ENCODE measurements around the gene METRN.
"Not testable (repeated sequence)": the region's sequence is repeated elsewhere in the genome, so short reads cannot be mapped to it uniquely, and the experiment has no call there.

Gene METRN

GRCh38 chr16:750485-750884, 35.6 kb downstream of the METRN start:
- TF ChIP-seq CTCF (IDR thresholded peaks at IDR 0.05; ENCODE audit: low read depth, low read length, missing control alignments) = no peak
- no peak for DNase-seq (ENCODE audit: extremely low read depth, low read depth)
- no peak overlapping the region for H3K4me3 ChIP-seq (replicated peaks; ENCODE audit: low read depth, low read length)

GRCh38 chr16:751152-752006, 36.5 kb downstream of the METRN start:
- no peak for DNase-seq (ENCODE audit: extremely low read depth, low read depth)
- TF ChIP-seq CTCF (IDR thresholded peaks at IDR 0.05; ENCODE audit: low read depth, low read length, missing control alignments) = no peak
- H3K4me3 ChIP-seq (replicated peaks; ENCODE audit: low read depth, low read length) = no peak overlapping the region

- H3K4me3 ChIP-seq (replicated peaks; ENCODE audit: low read depth, low read length) = no peak overlapping the region
- TF ChIP-seq CTCF (IDR thresholded peaks at IDR 0.05; ENCODE audit: low read depth, low read length, missing control alignments) = no peak
- no peak for DNase-seq (ENCODE audit: extremely low read depth, low read depth)
Measured at GRCh38 chr16:752007-752312, 37.0 kb downstream of the METRN start.

- not testable (repeated sequence) for H3K4me3 ChIP-seq (replicated peaks; ENCODE audit: low read depth, low read length); DNase-seq (ENCODE audit: extremely low read depth, low read depth)
Measured at GRCh38 chr16:754121-754607, 39.2 kb downstream of the METRN start.

GRCh38 chr16:754656-755055, 39.7 kb downstream of the METRN start:
- no peak for TF ChIP-seq CTCF (IDR thresholded peaks at IDR 0.05; ENCODE audit: low read depth, low read length, missing control alignments)
- no peak overlapping the region for H3K4me3 ChIP-seq (replicated peaks; ENCODE audit: low read depth, low read length)
- no peak for DNase-seq (ENCODE audit: extremely low read depth, low read depth)

GRCh38 chr16:756428-756827, 41.5 kb downstream of the METRN start:
- no peak overlapping the region for H3K4me3 ChIP-seq (replicated peaks; ENCODE audit: low read depth, low read length)
- no peak for TF ChIP-seq CTCF (IDR thresholded peaks at IDR 0.05; ENCODE audit: low read depth, low read length, missing control alignments)
- no peak for DNase-seq (ENCODE audit: extremely low read depth, low read depth)

- no peak for DNase-seq (ENCODE audit: extremely low read depth, low read depth)
- no peak overlapping the region for H3K4me3 ChIP-seq (replicated peaks; ENCODE audit: low read depth, low read length)
- no peak for TF ChIP-seq CTCF (IDR thresholded peaks at IDR 0.05; ENCODE audit: low read depth, low read length, missing control alignments)
Measured at GRCh38 chr16:759110-759910, 44.4 kb downstream of the METRN start.
